Measurements from ENCODE around the gene RTP2. TPM values are rescaled to one million over a fixed set of nuclear protein-coding genes. Genes with fewer than 3 reads are reported as not detected.

RTP2 gene
- total RNA-seq, 1 experiment from 2014 or later = not detected

GRCh38 chr3:187747506-187747905 is 45.1 kb upstream of the RTP2 start:
- no peaks in the 10 kb centered on the region for H3F3A ChIP-seq (ENCODE audit: low read length, unreplicated experiment)
- DNase-seq = no peak
- H3K9ac ChIP-seq (ENCODE audit: low read length) = no peak overlapping the region
- no peaks in the 10 kb centered on the region for H3K27me3 ChIP-seq (ENCODE audit: low read length)
- ChIA-PET POLR2A (ENCODE audit: unreplicated experiment) (interaction anchor here (0.7 kb wide), 1 partner anchor 786 kb away, joined by 6 read pairs; no protein-coding TSS in a partner anchor), CTCF (interaction anchor here (0.5 to 1.2 kb wide), 3 partner anchors 196 to 1208 kb away, joined by 3 to 4 read pairs (median 4); no protein-coding TSS in a partner anchor)
- no peaks in the 10 kb centered on the region for H3K9me2 ChIP-seq (replicated peaks; ENCODE audit: low read length)
- no peak overlapping the region for H2AFZ ChIP-seq (ENCODE audit: low read length)
- no peaks in the 10 kb centered on the region for H4K20me1 ChIP-seq (ENCODE audit: low read length)
- H3K4me1 ChIP-seq (ENCODE audit: insufficient read depth, low read length) = peaks cover 44% of the 10 kb centered on the region
- intact Hi-C loops (cut with micrococcal nuclease) = loop anchor here (5.0 to 10.0 kb wide), 2 partner anchors 837 to 940 kb away; no protein-coding TSS in a partner anchor
- H3K79me2 ChIP-seq (ENCODE audit: low read length) = peaks cover 26% of the 10 kb centered on the region
- ATAC-seq = no peak
- BruUV-seq (replicated peaks) = no TSS peak
- H3K4me3 ChIP-seq (ENCODE audit: low read length) = no peak overlapping the region
- TF ChIP-seq CTCF (conservative IDR thresholded peaks at IDR 0.05; ENCODE audit: low read depth, low read length) (no peak), EZH2 (IDR thresholded peaks at IDR 0.05; ENCODE audit: low read length, unreplicated experiment) (no peak), EZH2phosphoT487 (IDR thresholded peaks at IDR 0.05; ENCODE audit: borderline replicate concordance, low read length) (no peak)
- no peak overlapping the region for H3K27ac ChIP-seq (ENCODE audit: low read length)
- peak overlapping the region; percentile 23; the same call in 1 of the 2 replicates for H3K4me2 ChIP-seq (ENCODE audit: low read length)
- H3K36me3 ChIP-seq (ENCODE audit: low read depth, low read length) = no peaks in the 10 kb centered on the region
- H3K9me3 ChIP-seq (ENCODE audit: low read length) = no peaks in the 10 kb centered on the region

GRCh38 chr3:187746442-187747281 is 44.3 kb upstream of the RTP2 start:
- ChIA-PET CTCF (interaction anchor here (0.6 to 1.2 kb wide), 5 partner anchors 21 to 1208 kb away, joined by 3 to 6 read pairs (median 4); no protein-coding TSS in a partner anchor), POLR2A (ENCODE audit: unreplicated experiment) (interaction anchor here (0.5 to 1.0 kb wide), 4 partner anchors 38 to 603 kb away, joined by 4 to 9 read pairs (median 6); no protein-coding TSS in a partner anchor)
- peak overlapping the region; percentile 93 for H3K4me3 ChIP-seq (ENCODE audit: low read length)
- H3F3A ChIP-seq (ENCODE audit: low read length, unreplicated experiment) = no peaks in the 10 kb centered on the region
- H3K9me3 ChIP-seq (ENCODE audit: low read length) = no peaks in the 10 kb centered on the region
- no TSS peak for BruUV-seq (replicated peaks)
- H3K9me2 ChIP-seq (replicated peaks; ENCODE audit: low read length) = no peaks in the 10 kb centered on the region
- H4K20me1 ChIP-seq (ENCODE audit: low read length) = no peaks in the 10 kb centered on the region
- no peak overlapping the region for H3K27ac ChIP-seq (ENCODE audit: low read length)
- no peaks in the 10 kb centered on the region for H3K27me3 ChIP-seq (ENCODE audit: low read length)
- H3K4me1 ChIP-seq (ENCODE audit: insufficient read depth, low read length) = peaks cover 49% of the 10 kb centered on the region
- peak overlapping the region; percentile 99 for H3K4me2 ChIP-seq (ENCODE audit: low read length)
- ATAC-seq = no peak
- no peaks in the 10 kb centered on the region for H3K36me3 ChIP-seq (ENCODE audit: low read depth, low read length)
- peak overlapping the region; percentile 96 for H3K9ac ChIP-seq (ENCODE audit: low read length)
- peaks cover 34% of the 10 kb centered on the region for H3K79me2 ChIP-seq (ENCODE audit: low read length)
- TF ChIP-seq EZH2 (IDR thresholded peaks at IDR 0.05; ENCODE audit: low read length, unreplicated experiment) (no peak), CTCF (conservative IDR thresholded peaks at IDR 0.05; ENCODE audit: low read depth, low read length) (no peak), EZH2phosphoT487 (IDR thresholded peaks at IDR 0.05; ENCODE audit: borderline replicate concordance, low read length) (no peak)
- intact Hi-C loops (cut with micrococcal nuclease) = loop anchor here (5.0 to 10.0 kb wide), 2 partner anchors 838 to 941 kb away; no protein-coding TSS in a partner anchor
- peak; percentile 21 for DNase-seq
- peak overlapping the region; percentile 96 for H2AFZ ChIP-seq (ENCODE audit: low read length)

All from PC-3 (cell line).